Retinal pigment epithelial cell (primary cell): ENCODE data around the gene SH2D3A.

ENCODE experiments used
- DNase-seq: peaks from one replicate; pipeline ENCODE4 v3.0.0-alpha.2; 2010; ENCODE audit warnings: low read depth
- H3K4me3 ChIP-seq: 2 replicates; pipeline ENCODE4 v1.5.1; 2011; ENCODE audit warnings: mild to moderate bottlenecking, low read length, control low read depth, moderate library complexity
- TF ChIP-seq, protein P1 (sequence below): conservative IDR thresholded peaks from 2 replicates; pipeline ENCODE4 v1.5.1; 2011; ENCODE audit warnings: low read depth, low read length, control low read depth, inconsistent platforms

Gene SH2D3A

GRCh38 chr19:6730153-6730804 is 37.0 kb downstream of the SH2D3A start:
- no peak for DNase-seq
- H3K4me3 ChIP-seq: no peak overlapping the region
- TF ChIP-seq, protein P1, sequence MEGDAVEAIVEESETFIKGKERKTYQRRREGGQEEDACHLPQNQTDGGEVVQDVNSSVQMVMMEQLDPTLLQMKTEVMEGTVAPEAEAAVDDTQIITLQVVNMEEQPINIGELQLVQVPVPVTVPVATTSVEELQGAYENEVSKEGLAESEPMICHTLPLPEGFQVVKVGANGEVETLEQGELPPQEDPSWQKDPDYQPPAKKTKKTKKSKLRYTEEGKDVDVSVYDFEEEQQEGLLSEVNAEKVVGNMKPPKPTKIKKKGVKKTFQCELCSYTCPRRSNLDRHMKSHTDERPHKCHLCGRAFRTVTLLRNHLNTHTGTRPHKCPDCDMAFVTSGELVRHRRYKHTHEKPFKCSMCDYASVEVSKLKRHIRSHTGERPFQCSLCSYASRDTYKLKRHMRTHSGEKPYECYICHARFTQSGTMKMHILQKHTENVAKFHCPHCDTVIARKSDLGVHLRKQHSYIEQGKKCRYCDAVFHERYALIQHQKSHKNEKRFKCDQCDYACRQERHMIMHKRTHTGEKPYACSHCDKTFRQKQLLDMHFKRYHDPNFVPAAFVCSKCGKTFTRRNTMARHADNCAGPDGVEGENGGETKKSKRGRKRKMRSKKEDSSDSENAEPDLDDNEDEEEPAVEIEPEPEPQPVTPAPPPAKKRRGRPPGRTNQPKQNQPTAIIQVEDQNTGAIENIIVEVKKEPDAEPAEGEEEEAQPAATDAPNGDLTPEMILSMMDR: no peak

- TF ChIP-seq, protein P1: no peak
- no peak overlapping the region for H3K4me3 ChIP-seq
Measured at GRCh38 chr19:6729573-6730152, 37.6 kb downstream of the SH2D3A start.

DNA sequence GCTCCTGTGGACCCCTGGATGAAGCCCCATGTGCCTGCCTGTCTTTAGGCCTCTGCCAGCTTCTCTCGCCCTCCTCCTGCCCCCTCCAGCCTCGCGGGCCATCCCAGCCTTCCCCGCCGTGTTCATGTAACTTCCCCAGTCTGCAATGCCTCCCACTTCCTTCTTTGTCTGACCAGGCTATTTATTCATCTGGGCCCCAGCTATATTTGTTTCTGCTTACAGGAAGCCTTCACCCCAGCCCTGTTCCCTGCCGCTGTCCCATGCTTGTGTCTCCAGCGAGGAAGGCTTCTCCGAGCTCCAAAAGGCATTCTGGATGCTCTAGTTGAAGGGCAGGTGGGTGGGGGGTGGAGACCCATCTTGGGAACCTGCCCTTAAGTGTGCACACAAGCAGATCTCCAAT is 38.9 kb downstream of the SH2D3A start:
- no peak overlapping the region for H3K4me3 ChIP-seq
- no peak for DNase-seq
- TF ChIP-seq, protein P1: no peak

More at GRCh38 chr19:6729573-6730152, 37.6 kb downstream of the SH2D3A start:
- no peak for DNase-seq

- no peak for DNase-seq
- no peak overlapping the region for H3K4me3 ChIP-seq
- TF ChIP-seq, protein P1: no peak
Measured at GRCh38 chr19:6725513-6726231, 41.6 kb downstream of the SH2D3A start.

DNA sequence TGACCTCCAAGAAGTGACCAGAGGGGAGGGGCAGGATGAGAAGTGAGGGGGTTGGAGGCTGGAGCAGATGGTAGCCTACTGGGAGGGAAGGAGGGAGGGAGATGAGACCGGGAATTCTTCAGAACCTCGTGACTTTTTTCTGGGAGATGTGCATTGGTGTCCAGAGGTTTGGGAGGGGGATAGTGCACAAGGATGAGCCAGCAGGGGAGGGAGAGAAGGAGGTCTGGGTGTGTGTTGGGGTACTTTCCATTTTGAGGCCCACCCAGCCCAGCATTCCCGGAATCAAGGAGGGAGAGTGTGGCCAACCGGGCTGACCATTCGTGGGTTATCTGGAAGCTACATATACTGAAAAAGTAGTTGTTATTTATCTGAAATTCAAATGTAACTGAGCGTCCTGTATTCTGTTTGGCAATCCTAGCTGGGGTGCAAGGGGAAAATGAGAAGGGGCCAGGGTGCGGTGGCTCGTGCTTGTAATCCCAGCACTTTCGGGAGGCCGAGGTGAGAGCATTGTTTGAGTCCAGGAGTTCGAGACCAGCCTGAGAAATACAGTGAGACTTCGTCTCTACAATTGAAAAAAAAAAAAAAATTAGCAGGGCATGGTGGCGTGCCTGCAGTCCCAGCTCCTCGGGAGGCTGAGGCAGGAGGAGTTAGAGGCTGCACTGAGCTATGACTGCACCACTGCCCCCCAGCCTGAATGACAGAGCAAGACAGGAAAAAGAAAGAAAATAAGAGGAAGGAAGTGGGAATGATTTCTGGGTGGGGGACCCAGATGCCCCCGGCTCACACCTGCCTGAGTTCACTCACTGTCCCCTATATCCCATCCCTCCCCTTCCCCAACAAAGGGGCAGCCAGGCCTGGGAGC is 42.4 kb downstream of the SH2D3A start:
- no peak for DNase-seq
- H3K4me3 ChIP-seq: no peak overlapping the region
- TF ChIP-seq, protein P1: no peak

- TF ChIP-seq, protein P1: no peak
- H3K4me3 ChIP-seq: no peak overlapping the region
Measured at GRCh38 chr19:6723738-6724137, 43.5 kb downstream of the SH2D3A start.

More at GRCh38 chr19:6723738-6724137, 43.5 kb downstream of the SH2D3A start:
- DNase-seq: no peak
